HCT116 (cell line): ENCODE data around the gene WDR37. TPM values are rescaled to one million over a fixed set of nuclear protein-coding genes. Genes with fewer than 3 reads are reported as not detected.

Experiments
- ATAC-seq: fragments of 200-7000 bp; cut with Tn5 transposase; 2 replicates; pipeline ENCODE4 v1.9.1; 2020; ENCODE audit warnings: mild to moderate bottlenecking, moderate library complexity
- BruUV-seq: library from RNA; stranded (reverse); fragments of 400-500 nt; replicated peaks from 2 replicates; lab custom pipeline; 2021; lab: Mats Ljungman, UMichigan
- CTCF ChIA-PET: fragments of 300-600 bp; sonication (Branson Sonifier 250); formaldehyde crosslinking; loops from one replicate; lab custom pipeline; 2021; ENCODE audit warnings: antibody characterized with exemption; lab: Charles Lee
- POLR2A ChIA-PET: fragments of 300-600, 350-600 bp; sonication (Branson Sonifier 250); formaldehyde crosslinking; loops from one replicate; lab custom pipeline; 2021; ENCODE audit warnings: antibody characterized with exemption; lab: Charles Lee
- RAD21 ChIA-PET, 2 experiments: fragments of 300-600 bp; sonication (Branson Sonifier 250); formaldehyde crosslinking; loops; one replicate each; lab custom pipeline; 2023; ENCODE audit warnings: low total read pairs in 2 of 2; ENCODE audit not compliant: uncharacterized antibody in 2 of 2, unreplicated experiment in 2 of 2, low non-redundant PET in 1 of 2; lab: Charles Lee
- DNase-seq: peaks from one replicate; pipeline ENCODE4 v3.0.0-alpha.2; 2010; ENCODE audit warnings: low read depth, low spot score
- H2AFZ ChIP-seq: fragments of 200-600 bp; shearing (Covaris generic), sonication (generic); 2 replicates; pipeline ENCODE4 v1.6.1; 2017; ENCODE audit warnings: low read depth, mixed run types, mixed read lengths, antibody characterized with exemption, low read length; ENCODE audit not compliant: poor library complexity, severe bottlenecking
- H3K27ac ChIP-seq: 2 replicates; pipeline ENCODE4 v1.5.1; 2012; ENCODE audit warnings: low read depth, low read length
- H3K27me3 ChIP-seq: fragments of 200-600 bp; sonication (generic); 2 replicates; pipeline ENCODE4 v1.6.1; 2016; ENCODE audit warnings: mixed run types, low read length, mixed read lengths; ENCODE audit not compliant: insufficient read depth
- H3K36me3 ChIP-seq, 2 experiments: fragments of 200-500 bp in 1 of 2; fragments of 200-600 bp in 1 of 2; sonication (Bioruptor generic) in 1 of 2; sonication (generic) in 1 of 2; 2 replicates each; pipeline versions ENCODE4 v1.5.1 to v1.6.1; 2014 to 2016; ENCODE audit warnings: low read length in 2 of 2, inconsistent platforms in 1 of 2, mixed read lengths in 1 of 2, mixed run types in 1 of 2; ENCODE audit not compliant: insufficient read depth in 2 of 2, control insufficient read depth in 1 of 2
- H3K4me1 ChIP-seq, 2 experiments: fragments of 200-600 bp in 1 of 2; sonication (generic) in 1 of 2; 2 replicates each; pipeline versions ENCODE4 v1.5.1 to v1.6.1; 2012 to 2017; ENCODE audit warnings: low read length in 2 of 2, inconsistent platforms in 1 of 2, mild to moderate bottlenecking in 1 of 2, mixed read lengths in 1 of 2, mixed run types in 1 of 2, moderate library complexity in 1 of 2; ENCODE audit not compliant: insufficient read depth in 2 of 2, control insufficient read depth in 1 of 2
- H3K4me2 ChIP-seq: fragments of 200-600 bp; sonication (generic); 2 replicates; pipeline ENCODE4 v1.6.1; 2017; ENCODE audit warnings: mixed run types, low read length, mixed read lengths
- H3K4me3 ChIP-seq, 2 experiments: fragments of 200-600 bp in 1 of 2; sonication (generic) in 1 of 2; replicated peaks in 1 of 2; 2 replicates each; pipeline ENCODE4 v1.5.1; 2011 to 2016; ENCODE audit warnings: low read length in 2 of 2, control low read depth in 1 of 2, low read depth in 1 of 2, mild to moderate bottlenecking in 1 of 2, mixed read lengths in 1 of 2, mixed run types in 1 of 2
- H3K79me2 ChIP-seq: fragments of 200-600 bp; sonication (generic); 2 replicates; pipeline ENCODE4 v1.6.1; 2017; ENCODE audit warnings: mild to moderate bottlenecking, mixed run types, low read length, moderate library complexity, mixed read lengths; ENCODE audit not compliant: insufficient read depth
- H3K9ac ChIP-seq: fragments of 200-600 bp; sonication (generic); 2 replicates; pipeline ENCODE4 v1.6.1; 2016; ENCODE audit warnings: low read length, mixed read lengths
- H3K9me2 ChIP-seq: fragments of 200-600 bp; sonication (generic), shearing (Covaris generic); 2 replicates; pipeline ENCODE4 v1.6.1; 2017; ENCODE audit warnings: mixed run types, mild to moderate bottlenecking, moderate library complexity; ENCODE audit not compliant: insufficient read depth
- H3K9me3 ChIP-seq, 2 experiments: fragments of 200-500 bp in 1 of 2; fragments of 200-600 bp in 1 of 2; sonication (Bioruptor generic) in 1 of 2; sonication (generic) in 1 of 2; 2 replicates each; pipeline ENCODE4 v1.6.1; 2014 to 2017; ENCODE audit warnings: low read length in 2 of 2, mixed read lengths in 2 of 2, inconsistent platforms in 1 of 2, low read depth in 1 of 2, mild to moderate bottlenecking in 1 of 2, mixed run types in 1 of 2, moderate library complexity in 1 of 2; ENCODE audit not compliant: control insufficient read depth in 1 of 2, insufficient read depth in 1 of 2
- H4K20me1 ChIP-seq: fragments of 200-600 bp; sonication (generic), shearing (Covaris generic); 2 replicates; pipeline ENCODE4 v1.6.1; 2017; ENCODE audit warnings: mixed run types, mild to moderate bottlenecking, moderate library complexity; ENCODE audit not compliant: insufficient read depth
- ELF1 ChIP-seq: IDR thresholded peaks from 2 replicates; pipeline ENCODE4 v1.6.1; 2012; ENCODE audit warnings: low read depth, borderline replicate concordance
- POLR2A ChIP-seq: IDR thresholded peaks from 2 replicates; pipeline ENCODE4 v1.7.0; 2011; ENCODE audit warnings: borderline replicate concordance; ENCODE audit not compliant: insufficient read depth, insufficient read length; ENCODE audit errors: extremely low read depth
- RAD21 ChIP-seq: IDR thresholded peaks from 2 replicates; pipeline ENCODE4 v1.6.1; 2012; ENCODE audit warnings: low read depth, mild to moderate bottlenecking
- ZBTB33 ChIP-seq: IDR thresholded peaks from 2 replicates; pipeline ENCODE4 v1.6.1; 2011; ENCODE audit warnings: mild to moderate bottlenecking, low read length, moderate library complexity; ENCODE audit not compliant: insufficient replicate concordance; ENCODE audit errors: extremely low read depth
- ZNF274 ChIP-seq: fragments of 200-500 bp; sonication (Bioruptor generic); IDR thresholded peaks from 2 replicates; pipeline ENCODE4 v1.6.1; 2014; ENCODE audit warnings: mild to moderate bottlenecking, low read depth, low read length, inconsistent platforms
- intact Hi-C: fragments of 100-400 bp; cut with micrococcal nuclease; formaldehyde crosslinking; loops from 2 replicates; pipeline ENCODE4 v1.10.0; 2022
- total RNA-seq: library from RNA; stranded (reverse); gene quantifications from one replicate; pipeline ENCODE4 v1.2.1, GENCODE V29; 2021; ENCODE audit not compliant: unreplicated experiment
- TF ChIP-seq, protein P1 (sequence below): IDR thresholded peaks from 2 replicates; pipeline ENCODE4 v1.6.1; 2012
- TF ChIP-seq, protein P2 (sequence below), 3 experiments: fragments of 200-600 bp in 1 of 3; sonication (generic) in 1 of 3; IDR thresholded peaks in 2 of 3; conservative IDR thresholded peaks in 1 of 3; 2 replicates each; pipeline ENCODE4 v1.5.1; 2012 to 2017; ENCODE audit warnings: low read depth in 2 of 3, low read length in 2 of 3, antibody characterized with exemption in 1 of 3, borderline replicate concordance in 1 of 3, control low read depth in 1 of 3, mild to moderate bottlenecking in 1 of 3, mixed read lengths in 1 of 3, mixed run types in 1 of 3, moderate library complexity in 1 of 3; ENCODE audit not compliant: insufficient read depth in 1 of 3

The WDR37 gene
- total RNA-seq, 1 experiment from 2014 or later, result 9.1 TPM

GRCh38 chr10:1137499-1138163 is 81.4 kb downstream of the WDR37 start:
- ChIA-PET RAD21 (no interaction called here), CTCF (no interaction called here), POLR2A (no interaction called here)
- Histone ChIP-seq H3K27me3 (no peaks in the 10 kb centered on the region), H2AFZ (no peak overlapping the region), H3K4me3 (no peak overlapping the region), H3K9me2 (no peaks in the 10 kb centered on the region), H3K9me3 (no peaks in the 10 kb centered on the region), H3K4me1 (no peaks in the 10 kb centered on the region), H3K4me2 (no peak overlapping the region), H3K36me3 (no peaks in the 10 kb centered on the region), H3K27ac (no peak overlapping the region), H4K20me1 (no peaks in the 10 kb centered on the region), H3K9ac (no peak overlapping the region), H3K79me2 (no peaks in the 10 kb centered on the region)
- no peak for DNase-seq
- intact Hi-C loops, result no loop called here
- no TSS peak for BruUV-seq
- no peak for ATAC-seq
- TF ChIP-seq RAD21, result no peak
- no peak for TF ChIP-seq ELF1
- TF ChIP-seq POLR2A, result no peak
- TF ChIP-seq ZBTB33, result no peak
- TF ChIP-seq, protein P1, sequence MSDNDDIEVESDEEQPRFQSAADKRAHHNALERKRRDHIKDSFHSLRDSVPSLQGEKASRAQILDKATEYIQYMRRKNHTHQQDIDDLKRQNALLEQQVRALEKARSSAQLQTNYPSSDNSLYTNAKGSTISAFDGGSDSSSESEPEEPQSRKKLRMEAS, result no peak
- TF ChIP-seq ZNF274, result no peak
- TF ChIP-seq, protein P2, sequence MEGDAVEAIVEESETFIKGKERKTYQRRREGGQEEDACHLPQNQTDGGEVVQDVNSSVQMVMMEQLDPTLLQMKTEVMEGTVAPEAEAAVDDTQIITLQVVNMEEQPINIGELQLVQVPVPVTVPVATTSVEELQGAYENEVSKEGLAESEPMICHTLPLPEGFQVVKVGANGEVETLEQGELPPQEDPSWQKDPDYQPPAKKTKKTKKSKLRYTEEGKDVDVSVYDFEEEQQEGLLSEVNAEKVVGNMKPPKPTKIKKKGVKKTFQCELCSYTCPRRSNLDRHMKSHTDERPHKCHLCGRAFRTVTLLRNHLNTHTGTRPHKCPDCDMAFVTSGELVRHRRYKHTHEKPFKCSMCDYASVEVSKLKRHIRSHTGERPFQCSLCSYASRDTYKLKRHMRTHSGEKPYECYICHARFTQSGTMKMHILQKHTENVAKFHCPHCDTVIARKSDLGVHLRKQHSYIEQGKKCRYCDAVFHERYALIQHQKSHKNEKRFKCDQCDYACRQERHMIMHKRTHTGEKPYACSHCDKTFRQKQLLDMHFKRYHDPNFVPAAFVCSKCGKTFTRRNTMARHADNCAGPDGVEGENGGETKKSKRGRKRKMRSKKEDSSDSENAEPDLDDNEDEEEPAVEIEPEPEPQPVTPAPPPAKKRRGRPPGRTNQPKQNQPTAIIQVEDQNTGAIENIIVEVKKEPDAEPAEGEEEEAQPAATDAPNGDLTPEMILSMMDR (IDR thresholded peaks at IDR 0.05 in 2 of 3, conservative IDR thresholded peaks at IDR 0.05 in 1 of 3; ENCODE audit: borderline replicate concordance in 1 of 3, insufficient read depth in 1 of 3, low read depth in 2 of 3, low read length in 2 of 3), result no peak
